ENCODE data around the gene MEGF11.

Gene MEGF11

DNA sequence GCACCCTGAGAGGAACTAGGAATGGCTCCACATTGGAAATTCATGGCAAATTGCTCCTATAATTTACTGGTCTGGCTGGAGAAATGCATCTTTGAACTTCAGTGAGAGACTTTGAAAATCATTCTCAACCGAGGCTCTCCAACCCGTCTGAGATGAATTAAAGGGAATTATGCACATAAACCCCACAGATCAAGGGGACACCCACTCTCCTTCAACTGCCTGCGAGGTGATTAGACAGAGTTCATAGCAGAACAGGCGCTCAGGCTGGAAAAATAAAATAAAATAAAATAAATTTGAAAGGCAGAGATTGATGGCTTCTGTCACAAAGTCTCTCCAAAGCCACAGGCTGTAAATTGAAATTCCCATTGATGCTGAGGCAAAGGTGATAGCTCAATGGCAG lies 37.7 kb downstream of the MEGF11 start:
- no peak for TF ChIP-seq EZH2phosphoT487 (conservative IDR thresholded peaks at IDR 0.05; ENCODE audit: low read length)
- TF ChIP-seq, protein P1, sequence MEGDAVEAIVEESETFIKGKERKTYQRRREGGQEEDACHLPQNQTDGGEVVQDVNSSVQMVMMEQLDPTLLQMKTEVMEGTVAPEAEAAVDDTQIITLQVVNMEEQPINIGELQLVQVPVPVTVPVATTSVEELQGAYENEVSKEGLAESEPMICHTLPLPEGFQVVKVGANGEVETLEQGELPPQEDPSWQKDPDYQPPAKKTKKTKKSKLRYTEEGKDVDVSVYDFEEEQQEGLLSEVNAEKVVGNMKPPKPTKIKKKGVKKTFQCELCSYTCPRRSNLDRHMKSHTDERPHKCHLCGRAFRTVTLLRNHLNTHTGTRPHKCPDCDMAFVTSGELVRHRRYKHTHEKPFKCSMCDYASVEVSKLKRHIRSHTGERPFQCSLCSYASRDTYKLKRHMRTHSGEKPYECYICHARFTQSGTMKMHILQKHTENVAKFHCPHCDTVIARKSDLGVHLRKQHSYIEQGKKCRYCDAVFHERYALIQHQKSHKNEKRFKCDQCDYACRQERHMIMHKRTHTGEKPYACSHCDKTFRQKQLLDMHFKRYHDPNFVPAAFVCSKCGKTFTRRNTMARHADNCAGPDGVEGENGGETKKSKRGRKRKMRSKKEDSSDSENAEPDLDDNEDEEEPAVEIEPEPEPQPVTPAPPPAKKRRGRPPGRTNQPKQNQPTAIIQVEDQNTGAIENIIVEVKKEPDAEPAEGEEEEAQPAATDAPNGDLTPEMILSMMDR (IDR thresholded peaks at IDR 0.05; ENCODE audit: insufficient read depth, low read length, poor library complexity, severe bottlenecking): no peak
- Histone ChIP-seq H4K20me1 (ENCODE audit: low read depth, low read length) (no peaks in the 10 kb centered on the region), H2AFZ (ENCODE audit: low read depth, low read length, severe bottlenecking) (no peak overlapping the region), H3F3A (ENCODE audit: insufficient read depth) (no peaks in the 10 kb centered on the region), H3K9me3 (ENCODE audit: insufficient read depth, low read length) (no peaks in the 10 kb centered on the region), H3K27ac (ENCODE audit: low read depth, low read length) (no peak overlapping the region), H3K27me3 (ENCODE audit: low read length) (no peaks in the 10 kb centered on the region), H3K36me3 (ENCODE audit: low read length) (no peaks in the 10 kb centered on the region), H3K9ac (ENCODE audit: low read length) (no peak overlapping the region), H3K4me2 (ENCODE audit: low read depth, low read length, poor library complexity, severe bottlenecking) (no peak overlapping the region), H3K79me2 (ENCODE audit: insufficient read depth, low read length) (no peaks in the 10 kb centered on the region), H3K9me2 (replicated peaks; ENCODE audit: insufficient read depth, low read length) (no peaks in the 10 kb centered on the region), H3K4me3 (ENCODE audit: insufficient read depth, low read length, poor library complexity, severe bottlenecking) (no peak overlapping the region)

GRCh38 chr15:66214246-66214645 lies 39.3 kb downstream of the MEGF11 start:
- no peak overlapping the region for H3K27ac ChIP-seq (ENCODE audit: low read depth, low read length)
- no peak for TF ChIP-seq EZH2phosphoT487 (conservative IDR thresholded peaks at IDR 0.05; ENCODE audit: low read length)
- TF ChIP-seq, protein P1 (IDR thresholded peaks at IDR 0.05; ENCODE audit: insufficient read depth, low read length, poor library complexity, severe bottlenecking): no peak
- H4K20me1 ChIP-seq (ENCODE audit: low read depth, low read length): no peaks in the 10 kb centered on the region
- H3K9me2 ChIP-seq (replicated peaks; ENCODE audit: insufficient read depth, low read length): no peaks in the 10 kb centered on the region
- no peak overlapping the region for H3K4me2 ChIP-seq (ENCODE audit: low read depth, low read length, poor library complexity, severe bottlenecking)
- H2AFZ ChIP-seq (ENCODE audit: low read depth, low read length, severe bottlenecking): no peak overlapping the region
- H3K4me3 ChIP-seq (ENCODE audit: insufficient read depth, low read length, poor library complexity, severe bottlenecking): no peak overlapping the region
- H3K27me3 ChIP-seq (ENCODE audit: low read length): no peaks in the 10 kb centered on the region
- H3F3A ChIP-seq (ENCODE audit: insufficient read depth): no peaks in the 10 kb centered on the region
- H3K9me3 ChIP-seq (ENCODE audit: insufficient read depth, low read length): no peaks in the 10 kb centered on the region
- H3K36me3 ChIP-seq (ENCODE audit: low read length): no peaks in the 10 kb centered on the region
- H3K79me2 ChIP-seq (ENCODE audit: insufficient read depth, low read length): no peaks in the 10 kb centered on the region
- no peak overlapping the region for H3K9ac ChIP-seq (ENCODE audit: low read length)

DNA sequence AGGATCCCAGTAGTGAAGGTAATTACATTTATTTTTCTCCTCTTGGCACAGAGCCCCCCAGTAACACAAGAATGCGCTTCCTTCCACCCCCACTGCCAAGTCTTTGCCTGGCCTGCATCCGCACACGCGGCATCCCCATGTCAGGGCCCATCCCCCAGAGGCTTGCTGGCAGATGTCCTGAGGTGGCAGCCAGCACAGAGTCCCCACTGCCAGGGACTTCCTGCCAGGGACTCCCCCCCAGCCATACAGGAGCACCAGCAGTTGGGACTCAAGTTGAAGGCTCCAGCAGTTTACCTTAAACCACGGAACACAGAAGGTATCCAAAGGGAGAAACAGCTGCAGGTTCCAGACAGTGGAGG lies 41.0 kb downstream of the MEGF11 start:
- Histone ChIP-seq H3K79me2 (ENCODE audit: insufficient read depth, low read length) (no peaks in the 10 kb centered on the region), H3K4me3 (ENCODE audit: insufficient read depth, low read length, poor library complexity, severe bottlenecking) (no peak overlapping the region), H3F3A (ENCODE audit: insufficient read depth) (no peaks in the 10 kb centered on the region), H3K27me3 (ENCODE audit: low read length) (no peaks in the 10 kb centered on the region), H3K36me3 (ENCODE audit: low read length) (no peaks in the 10 kb centered on the region), H3K9me2 (replicated peaks; ENCODE audit: insufficient read depth, low read length) (no peaks in the 10 kb centered on the region), H3K4me2 (ENCODE audit: low read depth, low read length, poor library complexity, severe bottlenecking) (no peak overlapping the region), H3K27ac (ENCODE audit: low read depth, low read length) (no peak overlapping the region), H3K9ac (ENCODE audit: low read length) (no peak overlapping the region), H4K20me1 (ENCODE audit: low read depth, low read length) (no peaks in the 10 kb centered on the region), H3K9me3 (ENCODE audit: insufficient read depth, low read length) (no peaks in the 10 kb centered on the region), H2AFZ (ENCODE audit: low read depth, low read length, severe bottlenecking) (no peak overlapping the region)
- TF ChIP-seq, protein P1 (IDR thresholded peaks at IDR 0.05; ENCODE audit: insufficient read depth, low read length, poor library complexity, severe bottlenecking): no peak
- TF ChIP-seq EZH2phosphoT487 (conservative IDR thresholded peaks at IDR 0.05; ENCODE audit: low read length): no peak
